ENCODE data around the gene GLRB. TPM values are rescaled to one million over a fixed set of nuclear protein-coding genes. Genes with fewer than 3 reads are reported as not detected.

GLRB gene
- total RNA-seq, 1 experiment from 2014 or later: not detected

Small RNA genes within 50 kb of the gene (small RNA-seq; reads per million reads assigned to genes)
- gene RF00019: not detected
- gene RNU6-582P: not detected

Other genes with a start within 250 kb of the GLRB start
- not detected in 2 replicates for gene PDGFC, start 104.4 kb upstream of the GLRB start, total RNA-seq (2014; rRNA removed; shearing (Covaris generic); ENCODE audit: low replicate concordance)
- gene GRIA2, start 144.6 kb downstream of the GLRB start, total RNA-seq (2014; rRNA removed; shearing (Covaris generic); ENCODE audit: low replicate concordance): not detected in 2 replicates

Data from Karpas-422 (cell line).